22Rv1 (cell line): ENCODE data around the gene CNGA4.

Experiments
- ZFX ChIP-seq: fragments of 450-650 bp; IDR thresholded peaks from 2 replicates; pipeline ENCODE4 v1.6.1; 2017; ENCODE audit warnings: antibody characterized with exemption, borderline replicate concordance
- TF ChIP-seq, protein P1 (sequence below): fragments of 450-650 bp; IDR thresholded peaks from 2 replicates; pipeline ENCODE4 v1.5.1; 2017; ENCODE audit warnings: mild to moderate bottlenecking

DNA sequence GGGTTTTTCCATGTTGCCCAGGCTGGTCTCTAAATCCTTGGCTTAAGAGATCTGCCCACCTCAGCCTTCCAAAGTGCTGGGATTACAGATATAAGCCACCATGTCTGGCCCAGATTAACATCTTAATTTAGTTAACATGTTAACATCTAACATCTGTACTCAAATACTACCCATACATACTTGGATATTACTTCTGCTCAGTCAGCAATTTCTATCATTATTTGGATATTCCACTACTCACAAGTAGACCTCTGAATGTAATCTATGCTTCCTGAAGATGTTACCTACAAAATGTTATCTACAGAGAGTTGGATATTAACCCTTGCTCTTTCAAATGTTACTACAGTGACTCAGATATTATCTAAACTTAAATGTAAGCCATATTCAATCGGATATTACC lies 24.8 kb downstream of the CNGA4 start:
- TF ChIP-seq, protein P1, sequence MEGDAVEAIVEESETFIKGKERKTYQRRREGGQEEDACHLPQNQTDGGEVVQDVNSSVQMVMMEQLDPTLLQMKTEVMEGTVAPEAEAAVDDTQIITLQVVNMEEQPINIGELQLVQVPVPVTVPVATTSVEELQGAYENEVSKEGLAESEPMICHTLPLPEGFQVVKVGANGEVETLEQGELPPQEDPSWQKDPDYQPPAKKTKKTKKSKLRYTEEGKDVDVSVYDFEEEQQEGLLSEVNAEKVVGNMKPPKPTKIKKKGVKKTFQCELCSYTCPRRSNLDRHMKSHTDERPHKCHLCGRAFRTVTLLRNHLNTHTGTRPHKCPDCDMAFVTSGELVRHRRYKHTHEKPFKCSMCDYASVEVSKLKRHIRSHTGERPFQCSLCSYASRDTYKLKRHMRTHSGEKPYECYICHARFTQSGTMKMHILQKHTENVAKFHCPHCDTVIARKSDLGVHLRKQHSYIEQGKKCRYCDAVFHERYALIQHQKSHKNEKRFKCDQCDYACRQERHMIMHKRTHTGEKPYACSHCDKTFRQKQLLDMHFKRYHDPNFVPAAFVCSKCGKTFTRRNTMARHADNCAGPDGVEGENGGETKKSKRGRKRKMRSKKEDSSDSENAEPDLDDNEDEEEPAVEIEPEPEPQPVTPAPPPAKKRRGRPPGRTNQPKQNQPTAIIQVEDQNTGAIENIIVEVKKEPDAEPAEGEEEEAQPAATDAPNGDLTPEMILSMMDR, result no peak
- TF ChIP-seq ZFX, result no peak
